Omental fat pad (tissue), 4 donors: ENCODE measurements around the gene SLC30A2. TPM values are rescaled to one million over a fixed set of nuclear protein-coding genes. Genes with fewer than 3 reads are reported as not detected.

Experiments
- ATAC-seq: fragments of 150-250 bp; one replicate; pipeline ENCODE4 v1.9.1; 2016; ENCODE audit warnings: mild to moderate bottlenecking, moderate library complexity; ENCODE audit not compliant: low FRiP score
- DNase-seq: peaks from one replicate; pipeline ENCODE4 v3.0.0-alpha.2; 2019; ENCODE audit warnings: low spot score
- total RNA-seq, 4 donors: library from RNA; depleted of rRNA; stranded (reverse); fragments of >200 nt; gene quantifications; one replicate each; pipeline ENCODE4 v1.1.0, GENCODE V29; 2016
- TF ChIP-seq, protein P1 (sequence below), 3 donors: fragments of 450-650 bp; IDR thresholded peaks; one replicate each; pipeline ENCODE4 v1.5.1; 2016 to 2017; ENCODE audit warnings: antibody characterized with exemption in 3 of 3, mild to moderate bottlenecking in 3 of 3, moderate library complexity in 2 of 3

The SLC30A2 gene
- total RNA-seq, 4 donors from 2014 or later, result 0.36 to 1.7 TPM; not detected in 2

DNA sequence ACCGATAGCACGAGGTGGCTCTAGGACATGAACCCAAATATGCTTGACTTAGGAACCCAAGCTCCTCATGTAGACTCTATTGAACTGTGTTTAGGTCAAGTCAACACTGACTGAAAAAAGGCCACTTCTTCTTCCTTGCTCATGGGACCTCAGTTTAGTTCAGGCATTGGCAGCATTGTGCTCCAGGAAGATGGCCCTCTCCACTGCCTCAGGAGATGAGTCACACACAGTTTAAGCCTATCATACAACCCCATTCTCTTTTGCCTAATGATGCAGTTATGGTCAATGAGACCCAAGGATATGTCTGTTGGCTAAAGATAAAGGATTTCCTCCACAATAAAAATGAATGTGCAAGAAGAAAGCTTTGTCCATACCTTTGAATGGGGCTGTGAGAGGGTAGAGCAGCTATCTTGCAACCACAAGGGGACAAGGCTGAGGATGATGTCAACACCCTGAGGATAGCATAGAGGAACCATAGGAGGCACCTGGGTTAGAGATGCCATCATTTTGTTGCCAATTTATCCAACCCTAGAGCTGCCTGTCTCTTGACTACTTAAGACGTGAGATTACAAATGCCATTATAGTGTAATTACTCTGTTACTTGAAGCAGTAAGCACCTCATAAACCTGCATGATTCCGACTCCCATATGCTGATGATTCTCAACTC lies 24.5 kb upstream of the SLC30A2 start:
- ATAC-seq (no peak), DNase-seq (no peak)
- TF ChIP-seq, protein P1, sequence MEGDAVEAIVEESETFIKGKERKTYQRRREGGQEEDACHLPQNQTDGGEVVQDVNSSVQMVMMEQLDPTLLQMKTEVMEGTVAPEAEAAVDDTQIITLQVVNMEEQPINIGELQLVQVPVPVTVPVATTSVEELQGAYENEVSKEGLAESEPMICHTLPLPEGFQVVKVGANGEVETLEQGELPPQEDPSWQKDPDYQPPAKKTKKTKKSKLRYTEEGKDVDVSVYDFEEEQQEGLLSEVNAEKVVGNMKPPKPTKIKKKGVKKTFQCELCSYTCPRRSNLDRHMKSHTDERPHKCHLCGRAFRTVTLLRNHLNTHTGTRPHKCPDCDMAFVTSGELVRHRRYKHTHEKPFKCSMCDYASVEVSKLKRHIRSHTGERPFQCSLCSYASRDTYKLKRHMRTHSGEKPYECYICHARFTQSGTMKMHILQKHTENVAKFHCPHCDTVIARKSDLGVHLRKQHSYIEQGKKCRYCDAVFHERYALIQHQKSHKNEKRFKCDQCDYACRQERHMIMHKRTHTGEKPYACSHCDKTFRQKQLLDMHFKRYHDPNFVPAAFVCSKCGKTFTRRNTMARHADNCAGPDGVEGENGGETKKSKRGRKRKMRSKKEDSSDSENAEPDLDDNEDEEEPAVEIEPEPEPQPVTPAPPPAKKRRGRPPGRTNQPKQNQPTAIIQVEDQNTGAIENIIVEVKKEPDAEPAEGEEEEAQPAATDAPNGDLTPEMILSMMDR (IDR thresholded peaks at IDR 0.05), result no peak

DNA sequence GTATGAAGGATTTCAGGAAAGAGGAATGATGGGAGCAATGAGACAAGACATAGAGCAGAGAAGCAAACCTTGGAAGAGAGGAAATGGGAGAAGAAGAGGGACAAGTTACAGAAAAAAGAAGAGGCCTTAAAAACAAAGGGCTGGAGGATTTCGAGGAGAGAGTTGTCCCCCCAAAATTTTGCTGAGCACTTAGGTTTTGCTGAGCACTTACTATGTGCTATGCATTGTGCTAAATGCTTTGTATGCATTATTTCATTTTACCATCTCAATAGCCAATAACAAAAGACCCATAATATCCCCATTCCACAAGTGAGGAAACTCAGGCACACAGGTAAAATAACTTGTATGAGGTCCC lies 24.0 kb upstream of the SLC30A2 start:
- TF ChIP-seq, protein P1 (IDR thresholded peaks at IDR 0.05), result no peak
- DNase-seq (no peak), ATAC-seq (no peak)

- TF ChIP-seq, protein P1 (IDR thresholded peaks at IDR 0.05), result no peak
- ATAC-seq, result no peak
- DNase-seq, result no peak
These were observed 21.6 kb upstream of the SLC30A2 start, which contains the start of gene TRIM63 for GRCh38 chr1:26067432-26067911. Gene TRIM63, minus strand, starts transcription at chr1:26067630. Its CDS starts 136 bp downstream, at chr1:26067494.

DNA sequence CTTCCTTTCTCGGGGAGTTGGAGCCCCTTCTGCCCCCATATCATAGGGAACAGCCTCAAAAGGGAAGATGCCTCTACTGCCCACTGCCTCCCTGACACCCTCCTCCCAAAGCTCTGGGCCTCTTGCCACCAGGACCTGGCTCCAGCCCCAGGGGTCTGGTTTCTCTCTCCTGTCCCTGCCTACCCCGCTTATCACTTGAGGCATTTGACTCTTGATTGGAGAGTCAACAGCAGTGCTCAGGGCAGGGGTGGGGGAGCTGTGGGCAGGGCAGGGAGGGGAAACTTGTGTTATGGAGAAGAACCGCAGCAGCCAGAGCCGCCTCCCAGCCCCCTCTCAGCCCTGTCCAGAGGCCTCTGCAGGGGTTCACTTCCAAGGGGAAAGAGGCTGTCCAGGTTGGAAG lies 20.9 kb upstream of the SLC30A2 start:
- ATAC-seq, result peak; percentile 5

DNA sequence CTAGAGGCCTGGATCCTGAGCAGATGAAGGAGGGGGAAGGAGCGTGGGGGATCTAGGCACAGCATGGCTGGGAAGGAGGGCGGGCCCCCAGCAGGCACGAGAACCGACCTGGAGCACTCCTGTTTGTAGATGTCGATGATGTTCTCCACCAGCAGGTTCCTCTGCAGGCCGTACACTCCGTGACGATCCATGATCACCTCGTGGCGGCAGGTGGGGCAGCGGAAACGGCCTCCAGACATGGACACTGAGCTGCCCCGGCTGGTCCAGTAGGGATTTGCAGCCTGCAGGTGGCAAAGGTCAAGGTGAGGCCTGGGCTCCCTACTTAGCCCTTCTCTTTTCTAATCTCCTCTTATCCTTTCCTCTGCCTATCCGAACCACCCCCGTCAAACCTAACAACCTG lies 20.2 kb upstream of the SLC30A2 start:
- peak; percentile 16 for ATAC-seq
- TF ChIP-seq, protein P1 (IDR thresholded peaks at IDR 0.05), result no peak
- DNase-seq, result no peak

More for the DNA sequence above, 20.9 kb upstream of the SLC30A2 start:
- DNase-seq, result no peak
- TF ChIP-seq, protein P1 (IDR thresholded peaks at IDR 0.05), result no peak

GRCh38 chr1:26064553-26064952 lies 18.6 kb upstream of the SLC30A2 start:
- TF ChIP-seq, protein P1 (IDR thresholded peaks at IDR 0.05), result no peak
- ATAC-seq (no peak), DNase-seq (no peak)
